NCI-H146 (cell line): ENCODE data around the gene CDH22.

ENCODE experiments used
- DNase-seq: peaks from one replicate; lab custom pipeline; 2025; lab: John Stamatoyannopoulos, UW

CDH22 gene

DNA sequence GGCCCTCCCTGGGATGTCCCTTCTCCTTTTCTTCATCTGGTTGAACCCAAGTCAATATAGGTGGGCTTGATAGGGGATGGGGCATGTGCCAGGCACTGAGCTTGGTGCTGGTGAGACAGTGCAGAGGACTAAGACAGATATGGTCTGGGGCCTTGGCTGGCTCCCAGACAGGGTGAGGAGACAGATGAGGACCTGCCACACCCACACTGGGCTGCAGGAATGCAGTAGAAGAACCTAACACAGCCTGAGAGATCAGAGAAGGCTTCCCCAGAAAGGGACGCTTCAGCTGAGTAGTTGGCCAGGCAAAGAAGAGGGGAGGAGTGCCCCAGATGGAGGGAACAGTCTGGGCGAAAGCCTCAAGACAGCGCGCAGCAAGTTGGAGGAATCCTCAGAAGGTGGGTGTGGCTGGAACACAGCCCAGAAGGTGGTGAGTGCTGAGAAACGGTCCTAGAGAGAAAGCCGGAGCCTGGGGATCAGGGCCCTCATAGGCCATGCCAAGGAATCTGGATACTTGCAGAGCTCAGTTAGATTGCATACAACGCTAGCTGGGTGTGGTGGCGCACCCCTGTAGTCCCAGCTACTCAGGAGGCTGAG lies 163.8 kb downstream of the CDH22 start:
- DNase-seq, result no peak

DNA sequence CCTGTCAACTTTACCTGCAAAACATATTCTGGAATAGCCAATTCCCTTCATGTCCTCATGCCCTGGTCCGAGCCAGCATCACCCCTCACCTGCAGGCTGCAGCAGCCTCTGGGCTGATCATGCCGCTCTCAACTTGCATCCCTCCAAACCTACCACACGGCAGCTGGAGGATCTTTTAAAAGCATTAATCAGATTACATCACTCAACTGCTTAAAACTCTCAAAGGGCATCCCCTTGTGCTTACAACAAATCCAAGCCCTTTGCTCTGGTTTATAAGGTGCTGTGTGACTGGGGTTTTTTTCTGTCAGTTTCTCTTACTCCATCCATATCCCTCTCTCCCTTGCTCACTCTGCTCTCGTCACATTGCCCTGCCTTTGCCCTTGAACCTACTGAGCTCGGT lies 166.2 kb downstream of the CDH22 start:
- no peak for DNase-seq

DNA sequence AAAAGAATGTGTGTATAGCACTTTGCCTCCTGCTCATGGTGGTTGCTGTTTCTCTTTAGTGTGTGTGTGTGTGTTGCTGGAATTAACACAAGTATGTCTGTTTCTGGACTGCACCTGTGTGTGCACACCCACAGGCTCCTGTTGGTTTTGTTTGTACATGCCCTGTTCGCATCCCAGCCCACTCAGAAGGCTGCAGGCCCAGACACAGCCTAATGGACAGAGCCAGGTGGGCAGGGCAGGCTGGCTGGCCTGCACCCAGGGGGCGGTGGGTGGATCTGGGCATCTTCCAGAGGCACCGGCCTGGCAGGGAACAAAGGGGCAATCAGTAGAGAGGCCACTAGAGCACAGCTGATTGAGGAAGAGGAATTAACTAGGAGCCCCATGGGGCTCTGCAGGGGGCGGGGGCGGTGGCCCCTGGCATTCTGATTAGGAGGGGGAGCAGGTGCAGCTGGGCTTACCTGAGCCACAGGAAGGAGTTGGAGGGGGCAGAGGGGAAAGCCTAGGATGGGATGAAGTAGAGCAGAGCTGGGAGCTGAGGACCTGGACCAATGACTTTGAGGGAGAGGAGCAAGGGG lies 168.3 kb downstream of the CDH22 start:
- peak; percentile 97 for DNase-seq

DNA sequence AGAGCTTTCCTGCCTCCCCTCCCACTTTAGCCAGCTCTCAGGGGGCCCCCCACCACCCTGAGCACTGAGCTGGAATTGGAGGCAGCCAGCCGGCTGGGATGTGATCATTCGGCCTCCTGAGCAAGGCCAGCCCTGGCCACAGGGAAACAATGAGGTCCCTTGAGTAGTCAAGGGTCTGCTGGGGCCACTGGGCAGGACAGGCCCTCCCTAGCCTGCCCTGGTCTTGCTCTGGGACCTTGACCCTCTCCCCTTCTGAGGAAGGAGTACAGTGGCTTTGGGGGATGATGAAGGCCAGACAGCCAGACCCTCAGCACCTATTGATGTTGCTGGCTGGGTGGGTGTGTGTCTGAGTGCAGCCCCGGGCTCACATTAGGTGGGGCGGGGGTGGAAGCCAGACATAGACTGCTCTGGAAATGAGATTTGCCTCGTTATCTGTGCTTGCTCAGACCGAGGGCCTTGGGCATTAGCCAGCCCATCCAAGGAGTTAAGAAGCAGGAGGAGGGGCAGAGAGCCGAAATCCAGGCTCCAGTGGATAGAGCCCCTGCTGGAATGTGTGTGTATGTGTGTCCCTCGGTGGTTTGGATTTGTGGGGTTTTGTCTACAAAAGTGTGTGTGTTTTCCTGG lies 168.9 kb downstream of the CDH22 start:
- DNase-seq, result no peak

DNA sequence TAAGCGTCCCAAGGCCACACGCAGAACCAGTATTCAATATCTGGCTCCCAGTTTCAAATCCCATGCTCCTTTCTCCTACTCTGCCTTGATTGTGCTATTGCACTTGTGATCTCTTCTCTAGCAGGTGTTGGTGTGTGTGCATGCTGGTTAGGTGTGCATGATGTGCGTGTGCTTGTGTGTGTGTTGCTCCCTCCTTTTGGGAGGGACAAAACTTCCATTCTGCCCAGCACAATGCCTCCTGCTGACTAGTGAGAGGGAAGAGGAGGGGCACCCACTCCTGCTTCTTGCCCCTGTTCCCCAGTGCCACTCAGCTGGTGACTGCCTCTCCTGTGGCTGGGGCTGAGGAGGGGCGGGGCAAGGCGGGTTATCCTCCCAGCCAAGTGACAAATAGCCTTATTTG lies 170.5 kb downstream of the CDH22 start:
- no peak for DNase-seq

DNA sequence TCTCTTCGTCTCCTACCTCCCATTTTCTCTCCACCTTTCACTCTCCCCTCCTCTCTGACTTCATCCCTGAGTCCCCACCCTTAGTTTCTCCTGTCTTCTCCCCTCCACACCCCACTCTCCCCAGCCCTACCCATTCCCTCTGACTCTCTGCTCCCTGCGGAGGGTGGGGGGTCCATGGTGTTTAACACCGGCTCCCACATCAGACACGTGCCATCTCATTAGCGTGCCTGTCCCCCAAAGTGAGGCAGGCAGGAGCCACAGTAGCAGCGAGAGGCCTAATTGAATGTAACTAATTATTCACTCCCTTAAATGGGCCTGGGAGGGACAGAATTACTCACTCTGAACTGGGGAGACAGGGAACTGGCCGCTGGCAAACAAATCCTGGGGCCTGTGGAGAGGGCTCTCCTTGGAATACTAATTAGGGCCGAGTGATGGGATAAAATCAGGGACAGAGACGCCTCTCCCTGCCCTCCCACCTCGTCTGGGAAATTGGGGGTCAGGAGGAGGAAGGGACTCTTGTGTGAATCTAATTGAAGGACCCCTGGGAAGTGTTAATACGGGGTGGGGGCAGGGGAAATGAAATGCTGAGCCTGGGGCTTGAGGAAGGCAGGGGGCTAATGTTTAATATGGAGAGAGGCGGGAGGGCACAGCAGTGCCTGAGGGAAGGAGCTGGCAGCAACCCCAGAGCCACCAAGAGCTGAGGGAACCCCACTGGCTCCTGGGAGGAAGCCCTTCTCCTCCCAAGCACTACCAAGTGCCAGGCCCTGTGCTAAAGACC lies 172.3 kb downstream of the CDH22 start:
- DNase-seq, result peak; percentile 46

DNA sequence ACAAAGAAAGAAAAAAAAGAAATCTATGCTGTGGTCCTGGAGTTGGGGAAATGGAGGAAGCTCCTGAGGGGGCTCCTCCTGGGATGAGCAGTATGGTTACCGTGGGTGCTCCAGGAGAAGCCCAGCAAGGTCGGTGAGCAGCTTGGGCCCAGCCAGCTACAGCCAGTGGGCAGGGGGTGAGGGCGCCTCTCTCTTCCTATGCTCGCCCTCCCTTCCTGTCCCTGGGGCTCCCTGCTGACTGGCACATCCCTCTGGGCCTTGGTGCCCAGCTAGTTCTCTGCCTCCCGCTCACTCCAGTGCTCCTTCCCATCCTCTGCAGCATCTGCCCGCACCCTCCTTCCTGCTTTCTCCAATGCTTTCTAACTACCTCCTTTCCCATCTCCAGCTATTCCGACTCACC lies 173.6 kb downstream of the CDH22 start:
- DNase-seq, result no peak

DNA sequence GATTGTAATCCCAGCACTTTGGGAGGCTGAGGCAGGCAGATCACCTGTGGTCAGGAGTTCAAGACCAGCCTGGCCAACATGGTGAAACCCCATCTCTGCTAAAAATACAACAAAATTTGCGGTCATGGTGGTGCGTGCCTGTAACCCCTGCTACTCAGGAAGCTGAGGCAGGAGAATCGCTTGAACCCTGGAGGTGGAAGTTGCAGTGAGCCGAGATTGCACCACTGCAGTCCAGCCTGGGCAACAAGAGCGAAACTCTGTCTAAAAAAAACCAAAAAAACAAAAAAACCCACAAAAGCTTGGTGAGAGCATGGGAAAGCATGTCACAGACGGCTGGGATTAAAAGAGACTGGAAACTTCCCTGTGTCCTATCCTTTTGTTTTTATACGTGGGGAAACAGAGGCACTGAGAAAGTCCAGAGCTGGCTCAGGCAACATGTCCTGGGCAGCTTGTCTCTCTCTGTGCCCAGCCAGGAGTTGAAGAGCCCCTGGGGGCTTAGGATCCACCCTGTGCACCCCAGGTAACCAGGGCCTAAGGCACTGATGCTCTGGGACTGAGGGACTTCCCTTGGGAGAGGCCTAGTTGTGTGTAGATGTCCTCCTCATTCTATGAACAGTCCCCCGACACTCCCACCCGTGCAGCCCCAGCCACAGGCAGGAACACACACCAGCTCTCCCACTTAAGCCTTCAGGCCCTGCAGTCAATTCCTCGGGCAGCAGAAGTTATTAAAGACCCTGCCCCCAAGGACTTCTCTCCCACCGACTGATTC lies 174.2 kb downstream of the CDH22 start:
- no peak for DNase-seq

DNA sequence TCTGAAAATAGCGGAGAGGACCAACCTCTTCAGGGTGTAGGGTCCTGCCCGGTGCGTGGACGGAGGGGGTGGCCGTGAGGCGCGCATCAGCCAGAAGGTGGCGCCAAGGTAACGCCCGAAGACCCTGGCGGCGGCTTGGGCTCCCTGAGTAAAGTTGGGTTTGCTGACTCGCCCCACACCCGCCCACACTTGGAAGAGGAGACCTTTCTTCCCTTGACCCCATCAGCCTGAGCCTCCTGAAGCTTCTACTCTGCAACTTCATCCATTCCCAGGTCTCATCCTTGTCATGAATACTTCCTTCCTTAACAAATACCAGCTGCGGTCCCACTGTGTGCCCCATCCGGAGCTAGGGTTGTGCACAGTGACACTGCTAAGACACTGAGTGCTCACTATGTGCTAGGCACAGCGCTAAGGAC lies 175.6 kb downstream of the CDH22 start:
- peak; percentile 72 for DNase-seq

DNA sequence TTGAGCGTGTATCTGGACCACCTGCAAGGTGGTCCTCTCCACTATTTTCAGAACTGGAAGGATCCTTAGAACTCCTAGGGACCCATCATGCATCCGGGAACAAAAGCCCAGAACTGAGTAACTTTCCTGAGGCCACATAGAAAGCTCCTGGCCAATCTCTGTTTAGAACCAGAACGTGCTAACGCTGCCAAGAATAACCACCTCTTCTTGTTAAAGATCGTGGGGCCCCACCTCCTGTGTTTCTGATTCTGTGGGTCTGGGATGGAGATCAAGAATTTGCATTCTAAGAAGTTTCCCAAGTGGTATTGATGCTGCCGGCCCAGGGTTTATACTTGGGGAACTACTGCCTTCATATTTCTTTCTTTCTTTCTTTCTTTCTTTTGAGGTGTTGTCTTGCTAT lies 176.9 kb downstream of the CDH22 start:
- no peak for DNase-seq

DNA sequence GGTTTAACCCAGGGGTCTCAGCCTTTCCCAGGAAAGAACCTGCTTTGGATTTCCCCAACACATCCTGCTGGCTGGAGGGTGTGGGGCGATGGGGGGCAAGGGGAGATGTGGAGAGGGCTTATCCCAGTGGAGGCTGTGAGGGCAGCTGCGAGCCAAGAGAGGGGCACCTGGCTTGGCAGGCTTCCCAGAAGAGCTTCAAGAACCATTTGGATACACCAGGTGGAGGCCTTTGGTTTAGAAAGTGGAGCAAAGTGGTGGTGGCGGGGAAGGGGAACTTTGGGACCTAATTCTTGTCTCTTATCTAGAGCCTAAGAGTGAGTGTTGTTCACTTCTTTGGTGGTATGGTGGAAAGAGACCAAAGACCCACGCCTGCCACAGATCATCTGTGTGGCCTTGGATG lies 177.8 kb downstream of the CDH22 start:
- peak; percentile 47 for DNase-seq

DNA sequence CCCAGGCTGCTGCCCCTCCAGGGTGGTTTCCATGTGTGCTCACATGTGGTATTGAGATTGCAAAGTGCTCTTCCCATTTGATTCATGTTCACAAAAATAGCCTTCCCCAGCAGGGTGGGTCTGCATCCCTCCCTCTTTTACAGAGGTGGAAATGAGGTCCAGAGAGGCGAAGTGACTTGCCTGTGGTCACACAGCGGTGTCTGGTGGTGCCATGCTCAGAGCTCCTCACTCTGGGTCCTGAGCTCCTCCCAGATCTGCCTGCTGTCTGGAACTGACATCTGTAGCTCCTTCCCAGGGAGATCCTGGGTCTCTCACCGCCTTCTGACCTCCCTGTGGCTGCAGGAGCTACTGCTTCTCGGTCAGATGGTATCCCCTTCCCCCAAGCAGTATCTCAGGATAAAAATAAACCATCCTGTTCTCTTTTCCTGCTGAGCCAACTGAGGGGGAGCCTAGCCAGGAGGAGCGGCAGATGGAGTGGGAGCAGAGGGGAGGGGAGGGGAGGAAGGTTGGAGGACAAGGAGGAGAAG lies 178.3 kb downstream of the CDH22 start:
- no peak for DNase-seq

DNA sequence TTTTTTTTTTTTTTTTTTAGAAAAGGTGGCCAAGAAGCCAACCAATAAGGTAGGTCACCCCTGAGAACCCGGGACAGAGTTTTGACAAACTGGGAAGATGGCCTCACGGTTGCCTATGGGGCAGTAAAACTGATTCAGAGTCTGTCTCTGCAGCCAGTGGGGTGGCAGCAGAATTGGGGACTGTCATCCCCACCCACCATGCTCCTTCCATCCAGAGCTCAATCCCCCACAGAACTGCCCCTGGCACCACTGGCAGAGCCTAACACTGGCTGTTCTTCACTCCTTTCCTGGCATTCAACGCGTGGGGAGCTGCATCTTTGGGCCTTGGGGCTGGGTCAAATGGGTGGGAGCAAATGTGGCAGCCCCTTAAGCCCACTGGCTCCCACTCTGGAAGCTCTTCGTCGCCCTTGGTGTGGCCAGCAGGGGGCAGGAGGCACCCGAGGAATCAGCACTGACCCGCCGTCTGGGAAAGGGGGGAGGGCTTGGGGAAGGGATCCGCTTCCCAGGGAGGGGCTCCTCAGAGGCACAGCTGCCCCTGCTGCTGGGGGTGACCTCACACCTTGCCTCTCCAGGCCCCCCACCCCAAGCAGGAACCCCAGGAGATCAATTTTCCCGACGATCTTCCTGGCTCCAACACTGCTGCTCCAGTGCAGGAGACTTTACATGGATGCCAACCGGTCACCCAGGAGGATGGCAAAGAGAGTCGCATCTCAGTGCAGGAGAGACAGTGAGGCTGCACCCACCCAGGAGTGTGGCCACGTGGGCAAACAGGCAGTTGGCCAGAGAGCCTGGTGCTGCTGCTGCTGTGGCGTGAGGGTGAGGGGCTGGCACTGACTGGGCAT lies 179.8 kb downstream of the CDH22 start:
- DNase-seq, result peak; percentile 48

DNA sequence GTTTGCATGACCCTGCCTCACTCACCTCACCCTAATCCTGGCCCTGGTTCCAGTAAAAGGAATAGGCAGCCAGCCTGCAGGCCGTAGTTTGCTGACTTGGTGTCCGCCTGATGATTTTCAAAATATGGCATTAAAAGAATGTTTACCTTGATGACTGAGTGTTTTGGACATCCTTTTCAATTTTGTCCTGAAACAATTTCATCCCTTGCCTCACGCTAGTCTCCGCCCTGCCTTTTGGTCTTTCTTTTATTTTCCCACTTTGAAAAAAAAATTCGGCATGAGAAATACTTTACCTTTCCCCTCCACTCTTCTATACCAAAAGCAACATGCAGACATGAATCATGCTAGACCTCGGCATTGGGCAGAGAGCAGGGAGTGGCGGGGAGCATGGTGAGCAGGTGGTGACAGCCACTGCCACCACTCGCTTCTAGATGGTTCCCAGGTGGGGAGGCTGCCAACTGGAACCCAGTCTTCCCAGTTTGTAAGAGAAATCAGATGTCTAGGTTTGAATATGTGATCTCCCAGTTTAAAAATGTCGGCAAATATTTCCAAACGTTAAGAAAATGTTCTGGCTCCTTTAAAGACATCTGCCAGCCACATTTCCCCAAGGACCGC lies 180.8 kb downstream of the CDH22 start:
- DNase-seq, result no peak

DNA sequence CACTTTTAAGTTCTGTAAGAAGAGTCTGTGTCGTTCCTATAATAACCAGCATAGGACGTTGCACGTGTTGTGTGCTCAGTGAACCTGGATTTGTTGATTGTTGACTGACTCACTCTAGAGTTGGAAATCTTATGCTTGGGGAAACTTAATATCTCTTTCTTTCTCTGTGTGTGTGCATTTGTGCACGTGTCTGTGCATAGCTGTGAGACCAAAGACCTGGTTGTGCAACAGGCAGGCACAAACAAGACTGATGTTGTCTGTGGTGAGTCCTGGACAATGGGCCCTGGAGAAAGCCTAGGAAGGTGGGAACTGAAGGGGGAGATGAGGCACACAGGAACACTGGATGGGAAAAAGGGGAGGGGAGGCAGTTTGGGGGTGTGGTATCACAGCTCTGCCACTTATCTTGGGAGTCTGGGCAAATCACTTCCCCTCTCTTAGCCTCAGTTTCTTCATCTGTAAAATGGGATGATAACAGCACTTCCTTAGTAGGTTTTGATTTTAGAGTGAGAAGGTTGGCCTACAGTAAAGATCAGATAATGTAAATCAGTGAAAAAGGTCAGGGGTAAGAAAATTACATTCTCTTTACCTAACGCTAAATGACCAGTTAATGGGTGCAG lies 181.8 kb downstream of the CDH22 start:
- DNase-seq, result no peak
